Fibroblast of lung (primary cell): ENCODE data around the gene MYL10. TPM values are rescaled to one million over a fixed set of nuclear protein-coding genes. Genes with fewer than 3 reads are reported as not detected.

Source experiments
- DNase-seq, 2 donors: peaks; one replicate each; pipeline versions ENCODE4 v3.0.0 to v3.0.0-alpha.2; 2010; ENCODE audit warnings: low read depth in 2 of 2
- H2AFZ ChIP-seq: 2 replicates; pipeline ENCODE4 v1.5.1; 2012; ENCODE audit warnings: low read length, control low read depth, inconsistent platforms
- H3K27ac ChIP-seq: 2 replicates; pipeline ENCODE4 v1.5.1; 2011; ENCODE audit warnings: low read length, control low read depth; ENCODE audit not compliant: insufficient read depth
- H3K27me3 ChIP-seq: 2 replicates; pipeline ENCODE4 v1.5.1; 2011; ENCODE audit warnings: mild to moderate bottlenecking, low read length; ENCODE audit not compliant: control insufficient read depth, insufficient read depth
- H3K36me3 ChIP-seq: 2 replicates; pipeline ENCODE4 v1.5.1; 2011; ENCODE audit warnings: low read length; ENCODE audit not compliant: control insufficient read depth, insufficient read depth
- H3K4me1 ChIP-seq: 2 replicates; pipeline ENCODE4 v1.5.1; 2011; ENCODE audit warnings: low read length; ENCODE audit not compliant: control insufficient read depth, insufficient read depth; ENCODE audit errors: extremely low read depth
- H3K4me2 ChIP-seq: 2 replicates; pipeline ENCODE4 v1.5.1; 2011; ENCODE audit warnings: low read length, control low read depth; ENCODE audit not compliant: insufficient read depth; ENCODE audit errors: extremely low read depth
- H3K4me3 ChIP-seq, 4 experiments: fragments of 200-600 bp in 1 of 4; sonication (generic) in 1 of 4; replicated peaks in 1 of 4; 2 replicates each; pipeline ENCODE4 v1.5.1; 2011 to 2016; ENCODE audit warnings: low read length in 4 of 4, low read depth in 3 of 4, mild to moderate bottlenecking in 3 of 4, control low read depth in 2 of 4, inconsistent platforms in 1 of 4, mixed read lengths in 1 of 4; ENCODE audit not compliant: insufficient read depth in 1 of 4; ENCODE audit errors: control extremely low read depth in 1 of 4
- H3K79me2 ChIP-seq: 2 replicates; pipeline ENCODE4 v1.5.1; 2012; ENCODE audit warnings: mild to moderate bottlenecking, low read length, inconsistent platforms; ENCODE audit not compliant: control insufficient read depth, insufficient read depth
- H3K9ac ChIP-seq: 2 replicates; pipeline ENCODE4 v1.5.1; 2011; ENCODE audit warnings: mild to moderate bottlenecking, low read length, control low read depth; ENCODE audit not compliant: insufficient read depth
- H3K9me3 ChIP-seq: 2 replicates; pipeline ENCODE4 v1.5.1; 2012; ENCODE audit warnings: low read depth, low read length; ENCODE audit not compliant: control insufficient read depth, insufficient read depth
- H4K20me1 ChIP-seq: 2 replicates; pipeline ENCODE4 v1.5.1; 2011; ENCODE audit warnings: low read length; ENCODE audit not compliant: control insufficient read depth, insufficient read depth; ENCODE audit errors: extremely low read depth
- EZH2 ChIP-seq: IDR thresholded peaks from 2 replicates; pipeline ENCODE4 v1.5.1; 2012; ENCODE audit warnings: low read length, control low read depth, mild to moderate bottlenecking; ENCODE audit errors: missing control alignments
- polyA plus RNA-seq, 2 donors: library from polyadenylated mRNA; depleted of rRNA in 1 of 2; stranded (reverse) in 1 of 2; unstranded in 1 of 2; fragments of >200 nt; gene quantifications; 2 replicates each; pipeline ENCODE4 v1.2.1, GENCODE V29; 2011 to 2012; ENCODE audit warnings: missing spikeins in 1 of 2
- total RNA-seq: library from RNA; depleted of rRNA; stranded (reverse); fragments of >200 nt; gene quantifications from 2 replicates; pipeline ENCODE4 v1.2.1, GENCODE V29; 2014
- TF ChIP-seq, protein P1 (sequence below), 2 donors: IDR thresholded peaks in 1 of 2; conservative IDR thresholded peaks in 1 of 2; 1 replicate in 1 of 2; 2 replicates in 1 of 2; pipeline ENCODE4 v1.5.1; 2011 to 2012; ENCODE audit warnings: low read length in 2 of 2, control low read depth in 1 of 2, inconsistent platforms in 1 of 2, low read depth in 1 of 2, mild to moderate bottlenecking in 1 of 2

Gene MYL10
- total and polyA plus RNA-seq, 2 donors (not counting 1 experiment from before 2014, with no cell fraction given): not detected

- Histone ChIP-seq H3K79me2 (no peaks in the 10 kb centered on the region), H3K27me3 (peaks cover 3% of the 10 kb centered on the region), H3K4me3 (no peak overlapping the region), H3K27ac (no peak overlapping the region), H2AFZ (no peak overlapping the region), H3K9ac (no peak overlapping the region), H3K4me2 (no peak overlapping the region), H4K20me1 (no peaks in the 10 kb centered on the region), H3K9me3 (no peaks in the 10 kb centered on the region), H3K36me3 (no peaks in the 10 kb centered on the region), H3K4me1 (no peaks in the 10 kb centered on the region)
- DNase-seq: no peak
- TF ChIP-seq, protein P1, sequence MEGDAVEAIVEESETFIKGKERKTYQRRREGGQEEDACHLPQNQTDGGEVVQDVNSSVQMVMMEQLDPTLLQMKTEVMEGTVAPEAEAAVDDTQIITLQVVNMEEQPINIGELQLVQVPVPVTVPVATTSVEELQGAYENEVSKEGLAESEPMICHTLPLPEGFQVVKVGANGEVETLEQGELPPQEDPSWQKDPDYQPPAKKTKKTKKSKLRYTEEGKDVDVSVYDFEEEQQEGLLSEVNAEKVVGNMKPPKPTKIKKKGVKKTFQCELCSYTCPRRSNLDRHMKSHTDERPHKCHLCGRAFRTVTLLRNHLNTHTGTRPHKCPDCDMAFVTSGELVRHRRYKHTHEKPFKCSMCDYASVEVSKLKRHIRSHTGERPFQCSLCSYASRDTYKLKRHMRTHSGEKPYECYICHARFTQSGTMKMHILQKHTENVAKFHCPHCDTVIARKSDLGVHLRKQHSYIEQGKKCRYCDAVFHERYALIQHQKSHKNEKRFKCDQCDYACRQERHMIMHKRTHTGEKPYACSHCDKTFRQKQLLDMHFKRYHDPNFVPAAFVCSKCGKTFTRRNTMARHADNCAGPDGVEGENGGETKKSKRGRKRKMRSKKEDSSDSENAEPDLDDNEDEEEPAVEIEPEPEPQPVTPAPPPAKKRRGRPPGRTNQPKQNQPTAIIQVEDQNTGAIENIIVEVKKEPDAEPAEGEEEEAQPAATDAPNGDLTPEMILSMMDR (conservative IDR thresholded peaks at IDR 0.05 in 1 of 2, IDR thresholded peaks at IDR 0.05 in 1 of 2; ENCODE audit: low read depth in 1 of 2, low read length in 2 of 2): no peak
- no peak for TF ChIP-seq EZH2
These were observed 32.2 kb downstream of the MYL10 start for GRCh38 chr7:101596898-101597297.

- DNase-seq: no peak
- Histone ChIP-seq H2AFZ (no peak overlapping the region), H3K4me3 (no peak overlapping the region), H3K9me3 (no peaks in the 10 kb centered on the region), H3K4me2 (no peak overlapping the region), H3K9ac (no peak overlapping the region), H3K4me1 (no peaks in the 10 kb centered on the region), H3K79me2 (no peaks in the 10 kb centered on the region), H3K36me3 (no peaks in the 10 kb centered on the region), H4K20me1 (no peaks in the 10 kb centered on the region), H3K27me3 (peaks cover 3% of the 10 kb centered on the region), H3K27ac (no peak overlapping the region)
- no peak for TF ChIP-seq EZH2
- TF ChIP-seq, protein P1 (conservative IDR thresholded peaks at IDR 0.05 in 1 of 2, IDR thresholded peaks at IDR 0.05 in 1 of 2; ENCODE audit: low read depth in 1 of 2, low read length in 2 of 2): no peak
These were observed 33.1 kb downstream of the MYL10 start for GRCh38 chr7:101595766-101596537.

DNA sequence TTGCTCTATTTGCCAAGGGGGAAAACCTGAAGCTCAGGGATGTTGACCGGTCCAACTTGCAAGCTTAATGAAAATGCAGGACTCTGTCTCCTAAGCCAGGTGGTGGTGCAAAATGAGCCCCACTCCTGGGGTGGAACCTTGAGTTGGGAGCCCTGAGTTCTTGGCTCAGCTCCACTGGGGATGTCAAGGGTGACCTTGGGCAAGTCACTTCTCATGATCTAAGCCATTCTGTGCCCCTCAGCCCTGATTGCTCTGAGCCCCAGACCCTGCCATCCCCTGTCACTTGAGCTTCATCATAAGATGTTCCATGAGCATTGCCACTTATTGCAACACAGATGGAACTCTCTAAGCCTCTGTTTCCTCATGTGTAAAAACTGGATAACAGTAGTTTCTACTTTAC is 33.9 kb downstream of the MYL10 start:
- no peak for TF ChIP-seq EZH2
- TF ChIP-seq, protein P1 (conservative IDR thresholded peaks at IDR 0.05 in 1 of 2, IDR thresholded peaks at IDR 0.05 in 1 of 2; ENCODE audit: low read depth in 1 of 2, low read length in 2 of 2): no peak
- DNase-seq: no peak
- Histone ChIP-seq H3K36me3 (no peaks in the 10 kb centered on the region), H3K4me2 (no peak overlapping the region), H3K4me1 (no peaks in the 10 kb centered on the region), H3K27me3 (peaks cover 3% of the 10 kb centered on the region), H4K20me1 (no peaks in the 10 kb centered on the region), H3K27ac (no peak overlapping the region), H3K4me3 (no peak overlapping the region), H3K9ac (no peak overlapping the region), H3K79me2 (no peaks in the 10 kb centered on the region), H3K9me3 (no peaks in the 10 kb centered on the region), H2AFZ (no peak overlapping the region)
